ENCODE results near the gene ZNF222.

- TF ChIP-seq CTCF (IDR thresholded peaks at IDR 0.05; ENCODE audit: insufficient read depth, low read length, poor library complexity, severe bottlenecking) (no peak), EZH2phosphoT487 (conservative IDR thresholded peaks at IDR 0.05; ENCODE audit: low read length) (no peak)
Measured at GRCh38 chr19:44005973-44006372, 19.2 kb upstream of the ZNF222 start.
